Nephron (organoid): ENCODE data around the gene PKNOX2.

Experiments
- H3K27ac Mint-ChIP-seq, 3 experiments: 2 replicates each; pipeline ENCODE4 v1.8.0; 2020; ENCODE audit warnings: mixed read lengths in 3 of 3, mild to moderate bottlenecking in 2 of 3, moderate library complexity in 1 of 3
- H3K27me3 Mint-ChIP-seq: 2 replicates; pipeline ENCODE4 v1.8.0; 2021; ENCODE audit warnings: low read depth, mild to moderate bottlenecking, moderate library complexity, mixed read lengths
- H3K36me3 Mint-ChIP-seq: 2 replicates; pipeline ENCODE4 v1.8.0; 2020; ENCODE audit warnings: low read depth, mixed read lengths
- H3K4me1 Mint-ChIP-seq: 2 replicates; pipeline ENCODE4 v1.8.0; 2020; ENCODE audit warnings: mixed read lengths
- H3K4me3 Mint-ChIP-seq, 3 experiments: 2 replicates each; pipeline ENCODE4 v1.8.0; 2020; ENCODE audit warnings: mild to moderate bottlenecking in 3 of 3, mixed read lengths in 3 of 3, moderate library complexity in 2 of 3
- H3K9me3 Mint-ChIP-seq: 2 replicates; pipeline ENCODE4 v1.8.0; 2020; ENCODE audit warnings: mixed read lengths
- TF ChIP-seq, protein P1 (sequence below), 3 experiments: fragments of 200-600 bp; sonication (generic); IDR thresholded peaks; one replicate each; pipeline ENCODE4 v1.5.0; 2021; ENCODE audit warnings: antibody characterized with exemption in 3 of 3; ENCODE audit not compliant: unreplicated experiment in 3 of 3

Gene PKNOX2

DNA sequence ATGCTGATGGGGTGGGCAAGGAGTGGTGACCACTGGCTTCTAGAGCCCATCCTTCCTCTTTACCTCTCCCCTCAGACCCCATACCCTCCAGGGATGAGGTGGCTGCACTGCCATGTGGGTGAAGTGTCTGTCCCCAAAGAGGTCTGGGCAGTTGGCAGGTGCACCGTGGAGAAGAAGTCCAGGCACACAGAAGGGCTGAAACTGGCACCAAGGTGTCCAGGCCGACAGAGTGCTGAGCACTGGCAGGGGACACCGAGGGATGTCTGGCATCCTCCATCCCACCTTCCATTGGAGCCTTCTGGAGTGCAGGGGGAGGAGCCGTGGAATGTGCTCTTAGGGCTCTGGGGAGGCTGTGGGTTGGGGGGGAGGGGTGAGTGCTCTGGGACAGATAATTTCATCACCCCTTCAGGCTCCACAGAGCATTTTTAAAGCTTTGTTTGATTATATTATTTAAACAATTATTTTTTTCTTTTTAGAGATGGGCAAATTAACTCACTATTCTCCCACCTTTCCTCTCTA lies 37.9 kb downstream of the PKNOX2 start:
- Mint-ChIP-seq H3K4me3 (peak overlapping the region in 1 of 3 experiments; percentile 14), H3K36me3 (peaks cover 5% of the 10 kb centered on the region), H3K27me3 (peaks cover 8% of the 10 kb centered on the region), H3K27ac (peak overlapping the region; percentile 95 to 99 (median 96)), H3K9me3 (no peaks in the 10 kb centered on the region), H3K4me1 (peaks cover 77% of the 10 kb centered on the region)
- TF ChIP-seq, protein P1, sequence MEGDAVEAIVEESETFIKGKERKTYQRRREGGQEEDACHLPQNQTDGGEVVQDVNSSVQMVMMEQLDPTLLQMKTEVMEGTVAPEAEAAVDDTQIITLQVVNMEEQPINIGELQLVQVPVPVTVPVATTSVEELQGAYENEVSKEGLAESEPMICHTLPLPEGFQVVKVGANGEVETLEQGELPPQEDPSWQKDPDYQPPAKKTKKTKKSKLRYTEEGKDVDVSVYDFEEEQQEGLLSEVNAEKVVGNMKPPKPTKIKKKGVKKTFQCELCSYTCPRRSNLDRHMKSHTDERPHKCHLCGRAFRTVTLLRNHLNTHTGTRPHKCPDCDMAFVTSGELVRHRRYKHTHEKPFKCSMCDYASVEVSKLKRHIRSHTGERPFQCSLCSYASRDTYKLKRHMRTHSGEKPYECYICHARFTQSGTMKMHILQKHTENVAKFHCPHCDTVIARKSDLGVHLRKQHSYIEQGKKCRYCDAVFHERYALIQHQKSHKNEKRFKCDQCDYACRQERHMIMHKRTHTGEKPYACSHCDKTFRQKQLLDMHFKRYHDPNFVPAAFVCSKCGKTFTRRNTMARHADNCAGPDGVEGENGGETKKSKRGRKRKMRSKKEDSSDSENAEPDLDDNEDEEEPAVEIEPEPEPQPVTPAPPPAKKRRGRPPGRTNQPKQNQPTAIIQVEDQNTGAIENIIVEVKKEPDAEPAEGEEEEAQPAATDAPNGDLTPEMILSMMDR (IDR thresholded peaks at IDR 0.05; ENCODE audit: unreplicated experiment in 3 of 3), result no peak

DNA sequence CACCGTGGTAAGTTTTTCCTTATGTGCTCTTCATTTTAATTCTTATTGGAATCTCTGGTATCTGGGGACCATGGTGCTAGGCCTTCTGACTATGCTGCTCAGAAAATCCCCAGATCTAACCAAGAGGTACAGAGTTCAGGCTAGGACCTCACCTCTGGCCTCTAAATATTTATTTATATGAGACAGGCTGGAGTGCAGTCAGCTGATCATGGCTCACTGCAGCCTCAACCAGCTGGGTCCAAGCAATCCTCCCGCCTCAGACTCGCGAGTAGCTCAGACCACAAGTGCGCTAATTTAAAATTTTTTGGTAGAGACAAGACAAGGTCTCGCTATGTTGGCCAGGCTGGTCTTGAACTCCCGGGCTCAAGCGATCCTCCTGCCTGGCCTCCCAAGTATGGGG lies 38.4 kb downstream of the PKNOX2 start:
- TF ChIP-seq, protein P1 (IDR thresholded peaks at IDR 0.05; ENCODE audit: unreplicated experiment in 3 of 3), result no peak
- H3K4me1 Mint-ChIP-seq, result peaks cover 73% of the 10 kb centered on the region
- peaks cover 5% of the 10 kb centered on the region for H3K36me3 Mint-ChIP-seq
- peak overlapping the region; percentile 71 to 99 (median 77) for H3K27ac Mint-ChIP-seq
- peak overlapping the region in 1 of 3 experiments; percentile 14 for H3K4me3 Mint-ChIP-seq
- no peaks in the 10 kb centered on the region for H3K9me3 Mint-ChIP-seq
- peaks cover 8% of the 10 kb centered on the region for H3K27me3 Mint-ChIP-seq

DNA sequence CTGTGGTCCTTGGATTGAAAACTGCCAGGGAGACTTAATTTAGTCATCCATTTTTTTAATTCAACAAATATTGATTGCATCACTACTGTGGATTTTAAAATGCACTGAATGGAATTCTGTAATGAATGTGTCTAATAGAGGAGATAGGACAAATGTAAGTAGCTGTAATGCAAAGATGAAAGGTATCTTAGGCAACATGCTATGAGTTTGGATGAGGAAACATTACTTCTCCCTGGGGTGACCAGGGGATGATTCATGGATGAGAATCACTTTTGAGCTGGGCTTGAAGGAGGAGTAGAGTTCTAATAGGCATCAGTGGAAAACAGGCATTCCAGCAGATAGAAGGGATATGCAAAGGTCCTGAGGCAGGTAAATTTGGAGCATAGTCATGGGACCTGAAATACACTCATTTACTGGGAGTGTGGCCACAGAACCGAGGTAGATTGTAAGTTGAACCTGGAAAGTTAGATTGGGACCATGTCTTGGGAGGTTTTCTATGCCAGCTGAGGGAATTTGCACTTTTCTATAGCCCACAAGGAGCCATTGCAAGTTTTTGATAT lies 43.4 kb downstream of the PKNOX2 start:
- H3K27me3 Mint-ChIP-seq, result no peaks in the 10 kb centered on the region
- no peaks in the 10 kb centered on the region for H3K36me3 Mint-ChIP-seq
- no peaks in the 10 kb centered on the region for H3K9me3 Mint-ChIP-seq
- no peak overlapping the region for H3K4me3 Mint-ChIP-seq
- TF ChIP-seq, protein P1 (IDR thresholded peaks at IDR 0.05; ENCODE audit: unreplicated experiment in 3 of 3), result no peak
- H3K4me1 Mint-ChIP-seq, result peaks cover 29% of the 10 kb centered on the region
- no peak overlapping the region for H3K27ac Mint-ChIP-seq

DNA sequence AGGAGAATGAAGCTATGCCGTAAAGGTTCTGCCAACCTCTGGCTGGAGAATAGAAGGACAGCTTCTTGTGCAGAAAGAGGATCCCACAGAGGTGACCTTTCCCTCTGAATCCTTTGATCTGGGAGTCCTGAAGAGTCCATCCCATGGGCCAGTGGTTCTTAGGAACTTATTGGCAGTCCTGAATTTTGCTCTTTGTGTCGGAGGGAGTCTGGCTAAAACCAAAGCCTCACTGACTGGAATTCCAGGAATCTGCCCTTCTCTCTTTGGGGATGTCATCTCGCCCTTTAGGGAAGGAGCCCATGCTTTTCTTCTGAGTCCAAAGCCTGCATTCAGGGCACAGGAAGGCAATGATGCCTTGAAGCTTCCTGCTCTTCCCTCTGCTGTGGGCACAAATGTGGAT lies 45.5 kb downstream of the PKNOX2 start:
- no peak overlapping the region for H3K27ac Mint-ChIP-seq
- TF ChIP-seq, protein P1 (IDR thresholded peaks at IDR 0.05; ENCODE audit: unreplicated experiment in 3 of 3), result no peak
- no peaks in the 10 kb centered on the region for H3K9me3 Mint-ChIP-seq
- H3K27me3 Mint-ChIP-seq, result no peaks in the 10 kb centered on the region
- H3K36me3 Mint-ChIP-seq, result no peaks in the 10 kb centered on the region
- H3K4me3 Mint-ChIP-seq, result no peak overlapping the region
- H3K4me1 Mint-ChIP-seq, result peaks cover 8% of the 10 kb centered on the region

DNA sequence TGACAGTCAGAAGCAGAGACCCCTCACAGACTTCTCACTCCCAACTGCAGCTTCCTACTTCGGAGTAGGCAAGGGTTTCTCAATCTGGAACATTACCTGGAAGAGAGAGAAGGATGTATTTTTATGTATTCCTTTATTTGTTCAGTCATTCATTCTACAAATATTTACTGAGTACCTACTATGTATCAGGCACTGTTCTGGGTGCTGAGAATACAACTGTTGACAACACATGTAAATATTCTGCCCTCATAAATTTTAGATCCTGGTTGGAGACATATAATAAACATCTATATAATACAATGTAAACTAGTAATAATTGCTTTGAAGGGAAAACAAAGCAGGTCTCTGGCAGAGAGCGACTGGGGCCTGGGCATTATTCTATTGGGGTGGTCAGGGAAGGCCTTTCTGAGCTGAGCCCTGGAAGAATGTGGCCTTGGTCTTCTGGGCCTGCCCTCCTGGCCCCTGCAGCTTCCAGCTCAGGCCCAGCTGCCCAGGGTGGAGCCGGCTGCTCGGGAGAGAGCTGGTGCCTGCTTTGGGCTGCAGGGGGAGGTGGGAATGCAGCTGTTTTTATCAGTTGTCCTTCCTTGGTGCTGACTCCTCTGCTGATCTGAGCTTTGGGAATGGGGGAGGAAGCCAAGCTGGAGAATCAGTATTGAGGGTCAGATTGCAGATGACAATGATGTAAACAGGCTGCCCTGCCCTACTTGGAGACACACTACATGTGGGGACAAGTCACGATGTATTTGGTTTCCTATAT lies 46.8 kb downstream of the PKNOX2 start:
- Mint-ChIP-seq H3K4me3 (peak overlapping the region in 2 of 3 experiments; percentile 15 to 40), H3K36me3 (no peaks in the 10 kb centered on the region), H3K27me3 (no peaks in the 10 kb centered on the region), H3K4me1 (peaks cover 9% of the 10 kb centered on the region), H3K9me3 (no peaks in the 10 kb centered on the region), H3K27ac (peak overlapping the region in 2 of 3 experiments; percentile 85 to 88)
- TF ChIP-seq, protein P1 (IDR thresholded peaks at IDR 0.05; ENCODE audit: unreplicated experiment in 3 of 3), result peak in 1 of 3 experiments; percentile 25
